ENCODE measurements around the gene NTMT1.

Gene NTMT1

GRCh38 chr9:129581505-129582189 is 44.3 kb upstream of the NTMT1 start:
- Histone ChIP-seq H3K4me1 (no peaks in the 10 kb centered on the region), H3K4me3 (ENCODE audit: low read depth, low read length) (no peak overlapping the region), H3K9me3 (ENCODE audit: control insufficient read depth, low read length) (no peaks in the 10 kb centered on the region), H3K27me3 (ENCODE audit: control insufficient read depth, insufficient read depth, low read length) (no peaks in the 10 kb centered on the region), H3K9ac (no peak overlapping the region), H3K27ac (no peak overlapping the region), H2AFZ (no peak overlapping the region), H3K36me3 (ENCODE audit: control insufficient read depth, insufficient read depth, low read length) (no peaks in the 10 kb centered on the region), H3K4me2 (ENCODE audit: low read length) (no peak overlapping the region), H3K79me2 (no peaks in the 10 kb centered on the region)
- no peak for TF ChIP-seq CTCF (IDR thresholded peaks at IDR 0.05)

- no peak overlapping the region for H3K9ac ChIP-seq
- H3K4me1 ChIP-seq, result no peaks in the 10 kb centered on the region
- H3K36me3 ChIP-seq (ENCODE audit: control insufficient read depth, insufficient read depth, low read length), result no peaks in the 10 kb centered on the region
- H3K4me3 ChIP-seq (ENCODE audit: low read depth, low read length), result no peak overlapping the region
- no peaks in the 10 kb centered on the region for H3K9me3 ChIP-seq (ENCODE audit: control insufficient read depth, low read length)
- no peak overlapping the region for H2AFZ ChIP-seq
- no peak overlapping the region for H3K4me2 ChIP-seq (ENCODE audit: low read length)
- no peaks in the 10 kb centered on the region for H3K27me3 ChIP-seq (ENCODE audit: control insufficient read depth, insufficient read depth, low read length)
- H3K79me2 ChIP-seq, result no peaks in the 10 kb centered on the region
- no peak overlapping the region for H3K27ac ChIP-seq
- no peak for TF ChIP-seq CTCF (IDR thresholded peaks at IDR 0.05)
These were observed 43.1 kb upstream of the NTMT1 start for GRCh38 chr9:129582855-129583254.

- Histone ChIP-seq H2AFZ (no peak overlapping the region), H3K9me3 (ENCODE audit: control insufficient read depth, low read length) (no peaks in the 10 kb centered on the region), H3K27me3 (ENCODE audit: control insufficient read depth, insufficient read depth, low read length) (no peaks in the 10 kb centered on the region), H3K27ac (no peak overlapping the region), H3K79me2 (no peaks in the 10 kb centered on the region), H3K4me1 (no peaks in the 10 kb centered on the region), H3K36me3 (ENCODE audit: control insufficient read depth, insufficient read depth, low read length) (no peaks in the 10 kb centered on the region), H3K9ac (no peak overlapping the region), H3K4me3 (ENCODE audit: low read depth, low read length) (no peak overlapping the region), H3K4me2 (ENCODE audit: low read length) (no peak overlapping the region)
- TF ChIP-seq CTCF (IDR thresholded peaks at IDR 0.05), result no peak
These were observed 42.5 kb upstream of the NTMT1 start for GRCh38 chr9:129583308-129584038.

GRCh38 chr9:129584136-129584535 is 41.8 kb upstream of the NTMT1 start:
- no peaks in the 10 kb centered on the region for H3K36me3 ChIP-seq (ENCODE audit: control insufficient read depth, insufficient read depth, low read length)
- no peaks in the 10 kb centered on the region for H3K4me1 ChIP-seq
- no peak overlapping the region for H3K9ac ChIP-seq
- no peak overlapping the region for H3K27ac ChIP-seq
- H3K4me3 ChIP-seq (ENCODE audit: low read depth, low read length), result no peak overlapping the region
- H3K4me2 ChIP-seq (ENCODE audit: low read length), result peak overlapping the region; percentile 25
- no peaks in the 10 kb centered on the region for H3K27me3 ChIP-seq (ENCODE audit: control insufficient read depth, insufficient read depth, low read length)
- no peaks in the 10 kb centered on the region for H3K79me2 ChIP-seq
- H3K9me3 ChIP-seq (ENCODE audit: control insufficient read depth, low read length), result no peaks in the 10 kb centered on the region
- H2AFZ ChIP-seq, result no peak overlapping the region
- TF ChIP-seq CTCF (IDR thresholded peaks at IDR 0.05), result no peak
